ENCODE results near the gene ACSL3.
"Not testable (repeated sequence)": the region's sequence is repeated elsewhere in the genome, so short reads cannot be mapped to it uniquely, and the experiment has no call there.

The ACSL3 gene

DNA sequence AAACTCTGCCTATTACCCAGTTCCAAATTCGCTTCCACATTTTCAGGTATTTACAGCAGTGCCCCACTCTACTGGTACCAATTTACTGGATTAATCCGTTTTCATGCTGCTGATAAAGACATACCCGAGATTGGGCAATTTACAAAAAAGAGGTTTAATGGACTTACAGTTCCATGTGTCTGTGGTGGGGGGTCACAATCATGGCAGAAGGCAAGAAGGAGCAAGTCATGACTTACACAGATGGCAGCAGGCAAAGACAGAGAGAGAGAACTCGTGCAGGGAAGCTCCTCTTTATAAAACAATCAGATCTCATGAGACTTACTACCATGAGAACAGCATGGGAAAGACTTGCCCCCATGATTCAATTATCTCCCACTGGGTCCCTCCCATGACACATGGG lies 129.4 kb downstream of the ACSL3 start:
- not testable (repeated sequence) for H3K9me3 ChIP-seq (ENCODE audit: control insufficient read depth, low read depth, low read length); H3K9ac ChIP-seq (ENCODE audit: low read length); H3K27me3 ChIP-seq (ENCODE audit: control insufficient read depth, insufficient read depth, low read length); H3K36me3 ChIP-seq (ENCODE audit: control insufficient read depth, low read depth, low read length); H3K4me1 ChIP-seq (ENCODE audit: control insufficient read depth, low read depth, low read length); H3K4me3 ChIP-seq (ENCODE audit: low read length); H3K27ac ChIP-seq (ENCODE audit: low read length)

DNA sequence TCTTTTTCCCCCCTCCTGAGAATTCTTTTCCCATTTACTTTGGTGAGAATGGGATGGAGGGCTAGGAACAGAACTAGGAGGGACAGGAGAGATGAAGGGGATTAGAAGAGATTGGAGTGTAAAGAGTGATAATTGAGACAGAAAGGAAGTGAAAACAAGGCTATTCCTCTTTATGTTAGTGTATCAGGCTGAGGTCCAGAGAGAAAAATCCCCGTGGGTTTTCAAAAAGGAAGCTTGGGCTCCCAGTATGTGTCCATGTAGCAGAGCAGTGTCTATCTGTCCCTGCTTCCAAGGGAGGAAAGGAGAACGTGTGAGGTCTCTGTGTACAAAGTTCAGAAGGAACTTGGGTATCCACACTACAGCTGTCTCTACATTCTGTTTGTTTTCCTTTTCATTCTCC lies 131.3 kb downstream of the ACSL3 start:
- Histone ChIP-seq H3K9me3 (ENCODE audit: control insufficient read depth, low read depth, low read length) (no peaks in the 10 kb centered on the region), H3K27ac (ENCODE audit: low read length) (no peak overlapping the region), H3K9ac (ENCODE audit: low read length) (no peak overlapping the region), H3K4me3 (ENCODE audit: low read length) (no peak overlapping the region), H3K36me3 (ENCODE audit: control insufficient read depth, low read depth, low read length) (no peaks in the 10 kb centered on the region), H3K4me1 (ENCODE audit: control insufficient read depth, low read depth, low read length) (no peaks in the 10 kb centered on the region), H3K27me3 (ENCODE audit: control insufficient read depth, insufficient read depth, low read length) (no peaks in the 10 kb centered on the region)

Measured in iPS-18a (cell line).